ENCODE measurements around the gene CKB. TPM values are rescaled to one million over a fixed set of nuclear protein-coding genes. Genes with fewer than 3 reads are reported as not detected.

Gene CKB
- total RNA-seq, 4 donors from 2014 or later = 190 to 373 (median 266) TPM

DNA sequence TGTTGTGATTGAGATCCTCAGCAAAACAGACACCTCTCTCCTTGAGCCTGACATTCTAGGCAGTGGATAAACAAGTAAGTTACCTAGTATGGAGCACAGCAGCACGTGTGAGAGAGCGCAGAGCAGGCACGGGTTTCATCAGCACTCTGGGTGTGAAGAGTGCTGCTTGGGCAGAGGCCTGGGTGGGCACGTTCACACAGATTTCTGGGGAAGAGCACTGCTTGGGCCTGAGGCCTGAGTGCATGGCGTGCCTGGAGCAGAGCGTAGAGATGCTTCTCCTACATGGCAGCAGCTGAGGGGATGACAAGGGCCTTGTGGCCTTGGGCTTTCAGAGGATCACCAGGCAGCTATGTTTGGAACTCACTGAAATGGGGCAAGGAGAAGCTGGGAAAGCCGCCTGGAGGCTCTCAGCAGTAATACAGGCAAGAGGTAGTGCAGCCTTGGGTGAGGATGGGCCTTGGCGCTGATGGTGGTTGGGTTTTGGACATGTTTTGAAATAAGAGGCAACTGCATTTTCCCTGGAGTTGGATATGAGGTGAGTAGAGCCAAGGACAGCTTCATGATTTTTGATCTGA, 17.6 kb downstream of the CKB start:
- intact Hi-C loops (cut with DNase I) = no loop called here
- Histone ChIP-seq H3K27me3 (no peaks in the 10 kb centered on the region), H3K9me3 (no peaks in the 10 kb centered on the region), H3K4me3 (replicated peaks in 1 of 3) (no peak overlapping the region), H3K36me3 (peaks cover 28 to 38% of the 10 kb centered on the region in 2 donors), H3K4me1 (peaks cover 13 to 23% of the 10 kb centered on the region in 2 donors), H3K27ac (no peak overlapping the region)
- 78 to 80% methylated on average over 8 of the region's 8 CpGs for WGBS, 2 donors
- DNase-seq = no peak
- TF ChIP-seq, protein P1, sequence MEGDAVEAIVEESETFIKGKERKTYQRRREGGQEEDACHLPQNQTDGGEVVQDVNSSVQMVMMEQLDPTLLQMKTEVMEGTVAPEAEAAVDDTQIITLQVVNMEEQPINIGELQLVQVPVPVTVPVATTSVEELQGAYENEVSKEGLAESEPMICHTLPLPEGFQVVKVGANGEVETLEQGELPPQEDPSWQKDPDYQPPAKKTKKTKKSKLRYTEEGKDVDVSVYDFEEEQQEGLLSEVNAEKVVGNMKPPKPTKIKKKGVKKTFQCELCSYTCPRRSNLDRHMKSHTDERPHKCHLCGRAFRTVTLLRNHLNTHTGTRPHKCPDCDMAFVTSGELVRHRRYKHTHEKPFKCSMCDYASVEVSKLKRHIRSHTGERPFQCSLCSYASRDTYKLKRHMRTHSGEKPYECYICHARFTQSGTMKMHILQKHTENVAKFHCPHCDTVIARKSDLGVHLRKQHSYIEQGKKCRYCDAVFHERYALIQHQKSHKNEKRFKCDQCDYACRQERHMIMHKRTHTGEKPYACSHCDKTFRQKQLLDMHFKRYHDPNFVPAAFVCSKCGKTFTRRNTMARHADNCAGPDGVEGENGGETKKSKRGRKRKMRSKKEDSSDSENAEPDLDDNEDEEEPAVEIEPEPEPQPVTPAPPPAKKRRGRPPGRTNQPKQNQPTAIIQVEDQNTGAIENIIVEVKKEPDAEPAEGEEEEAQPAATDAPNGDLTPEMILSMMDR (IDR thresholded peaks at IDR 0.05) = no peak
- no peak for TF ChIP-seq POLR2A (IDR thresholded peaks at IDR 0.05)

DNA sequence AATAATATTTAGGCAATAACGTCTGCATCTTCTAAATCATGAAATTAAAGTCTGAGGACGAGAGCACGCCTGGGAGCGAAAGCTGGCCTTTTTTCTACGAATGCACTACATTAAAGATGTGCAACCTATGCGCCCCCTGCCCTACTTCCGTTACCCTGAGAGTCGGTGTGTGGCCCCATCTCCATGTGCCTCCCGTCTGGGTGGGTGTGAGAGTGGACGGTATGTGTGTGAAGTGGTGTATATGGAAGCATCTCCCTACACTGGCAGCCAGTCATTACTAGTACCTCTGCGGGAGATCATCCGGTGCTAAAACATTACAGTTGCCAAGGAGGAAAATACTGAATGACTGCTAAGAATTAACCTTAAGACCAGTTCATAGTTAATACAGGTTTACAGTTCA, 19.3 kb downstream of the CKB start:
- H3K36me3 ChIP-seq = peaks cover 28 to 40% of the 10 kb centered on the region in 2 donors
- TF ChIP-seq, protein P1 (IDR thresholded peaks at IDR 0.05) = no peak

DNA sequence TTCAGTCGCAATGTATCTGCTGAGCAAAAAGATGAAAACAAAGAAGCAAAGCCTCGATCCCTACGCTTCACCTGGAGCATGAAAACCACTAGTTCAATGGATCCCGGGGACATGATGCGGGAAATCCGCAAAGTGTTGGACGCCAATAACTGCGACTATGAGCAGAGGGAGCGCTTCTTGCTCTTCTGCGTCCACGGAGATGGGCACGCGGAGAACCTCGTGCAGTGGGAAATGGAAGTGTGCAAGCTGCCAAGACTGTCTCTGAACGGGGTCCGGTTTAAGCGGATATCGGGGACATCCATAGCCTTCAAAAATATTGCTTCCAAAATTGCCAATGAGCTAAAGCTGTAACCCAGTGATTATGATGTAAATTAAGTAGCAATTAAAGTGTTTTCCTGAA, 19.8 kb downstream of the CKB start:
- Histone ChIP-seq H3K27me3 (no peaks in the 10 kb centered on the region), H3K27ac (no peak overlapping the region), H3K4me3 (replicated peaks in 1 of 3) (no peak overlapping the region), H3K4me1 (peaks cover 8 to 10% of the 10 kb centered on the region in 2 donors), H3K36me3 (peaks cover 28 to 40% of the 10 kb centered on the region in 2 donors), H3K9me3 (no peaks in the 10 kb centered on the region)
- intact Hi-C loops (cut with DNase I) = no loop called here
- TF ChIP-seq, protein P1 (IDR thresholded peaks at IDR 0.05) = no peak
- no peak for TF ChIP-seq POLR2A (IDR thresholded peaks at IDR 0.05)
- 94 to 95% methylated on average over 18 of the region's 18 CpGs for WGBS, 2 donors
- no peak for DNase-seq

More for the DNA sequence above, 19.3 kb downstream of the CKB start:
- Histone ChIP-seq H3K9me3 (no peaks in the 10 kb centered on the region), H3K4me3 (replicated peaks in 1 of 3) (no peak overlapping the region), H3K4me1 (peaks cover 8 to 14% of the 10 kb centered on the region in 2 donors), H3K27ac (no peak overlapping the region), H3K27me3 (no peaks in the 10 kb centered on the region)
- intact Hi-C loops (cut with DNase I) = no loop called here
- no peak for DNase-seq
- 94 to 95% methylated on average over 12 of the region's 12 CpGs for WGBS, 2 donors

DNA sequence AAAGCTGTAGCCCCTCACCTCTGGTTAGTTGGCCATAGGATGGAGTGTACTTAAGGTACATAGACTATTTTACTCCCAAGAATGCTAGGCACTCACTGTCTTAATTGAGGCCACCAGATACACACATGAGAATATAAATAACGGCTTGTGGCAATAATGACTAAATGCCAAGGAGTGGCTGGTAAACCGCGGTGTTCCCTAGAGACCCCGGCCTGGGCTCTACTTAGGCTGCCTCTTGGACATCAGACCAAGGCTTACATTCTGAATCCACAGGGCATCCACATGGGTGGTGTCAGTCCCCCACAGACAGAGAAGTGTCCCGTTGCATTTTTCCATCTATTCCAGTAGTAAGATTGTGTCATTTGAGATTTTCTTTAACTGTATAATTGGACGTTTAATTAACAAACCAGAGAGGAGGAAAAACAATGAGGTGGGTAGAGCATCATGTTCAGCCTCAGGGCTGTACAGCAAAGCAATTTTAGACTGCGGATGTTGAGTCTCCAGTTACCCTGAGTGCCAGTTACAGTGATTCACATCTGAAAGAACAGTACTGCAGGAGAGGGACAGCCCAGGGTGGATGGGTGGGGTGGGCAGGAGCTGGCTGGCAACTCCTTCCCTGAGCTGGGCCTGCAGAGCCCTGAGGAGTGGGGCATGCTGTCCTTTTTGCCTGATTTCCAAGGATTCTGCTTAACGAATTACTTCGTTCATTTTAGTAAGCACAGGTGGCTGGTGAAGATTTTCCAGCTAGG, 20.5 kb downstream of the CKB start:
- WGBS, 2 donors = 94% methylated on average over 9 of the region's 9 CpGs
- Histone ChIP-seq H3K9me3 (no peaks in the 10 kb centered on the region), H3K27ac (no peak overlapping the region), H3K4me1 (peaks cover 8 to 9% of the 10 kb centered on the region in 2 donors), H3K36me3 (peaks cover 28 to 40% of the 10 kb centered on the region in 2 donors), H3K27me3 (no peaks in the 10 kb centered on the region), H3K4me3 (replicated peaks in 1 of 3) (no peak overlapping the region)
- intact Hi-C loops (cut with DNase I) = loop anchor here (2.0 kb wide), 1 partner anchor 45 kb away; no protein-coding TSS in a partner anchor
- DNase-seq = no peak
- TF ChIP-seq, protein P1 (IDR thresholded peaks at IDR 0.05) = no peak
- TF ChIP-seq POLR2A (IDR thresholded peaks at IDR 0.05) = no peak
